ENCODE data around the gene PYDC1.

Gene PYDC1

GRCh38 chr16:31206776-31207175 lies 10.2 kb downstream of the PYDC1 start:
- H3K27ac ChIP-seq: no peak overlapping the region
- no peaks in the 10 kb centered on the region for H3K36me3 ChIP-seq
- H3K27me3 ChIP-seq: peaks cover 0 to 16% of the 10 kb centered on the region in 2 donors
- H3K9me3 ChIP-seq: no peaks in the 10 kb centered on the region
- peaks cover 0 to 14% (median 13%) of the 10 kb centered on the region in 4 donors for H3K4me1 ChIP-seq
- intact Hi-C loops (cut with DNase I; ENCODE audit: low total_unique reads): no loop called here
- no peak overlapping the region for H3K4me3 ChIP-seq
- DNase-seq: no peak
- TF ChIP-seq CTCF (IDR thresholded peaks at IDR 0.05): no peak

- Histone ChIP-seq H3K9me3 (no peaks in the 10 kb centered on the region), H3K36me3 (no peaks in the 10 kb centered on the region), H3K27me3 (peaks cover 0 to 16% of the 10 kb centered on the region in 2 donors), H3K4me1 (peaks cover 0 to 22% (median 17%) of the 10 kb centered on the region in 4 donors), H3K27ac (no peak overlapping the region), H3K4me3 (no peak overlapping the region)
- DNase-seq: no peak
- intact Hi-C loops (cut with DNase I; ENCODE audit: low total_unique reads): no loop called here
- TF ChIP-seq CTCF (IDR thresholded peaks at IDR 0.05): no peak
Observed at GRCh38 chr16:31204871-31205666, 11.9 kb downstream of the PYDC1 start.

GRCh38 chr16:31202414-31203375 lies 14.2 kb downstream of the PYDC1 start, which contains the start of gene PYCARD:
Gene PYCARD, minus strand, starts transcription at chr16:31202760. Its CDS starts 70 bp downstream, at chr16:31202690.
- Histone ChIP-seq H3K27me3 (peaks cover 0 to 10% of the 10 kb centered on the region in 2 donors), H3K36me3 (peaks cover 0 to 10% (median 0%) of the 10 kb centered on the region in 3 donors), H3K27ac (peak within 1 kb of the TSS; percentile 22 to 46), H3K4me1 (peaks cover 0 to 22% (median 17%) of the 10 kb centered on the region in 4 donors), H3K4me3 (peak within 1 kb of the TSS; percentile 57 to 70), H3K9me3 (no peaks in the 10 kb centered on the region)
- peak; percentile 57 to 77 for DNase-seq
- intact Hi-C loops (cut with DNase I; ENCODE audit: low total_unique reads): no loop called here
- TF ChIP-seq CTCF (IDR thresholded peaks at IDR 0.05): no peak

GRCh38 chr16:31201582-31202413 lies 15.1 kb downstream of the PYDC1 start:
- H3K4me3 ChIP-seq: peak overlapping the region; percentile 57 to 70
- H3K36me3 ChIP-seq: peaks cover 0 to 19% (median 1%) of the 10 kb centered on the region in 3 donors
- H3K9me3 ChIP-seq: no peaks in the 10 kb centered on the region
- TF ChIP-seq CTCF (IDR thresholded peaks at IDR 0.05): no peak
- DNase-seq: no peak
- peak overlapping the region in 1 of 2 donors; percentile 46 for H3K27ac ChIP-seq
- peaks cover 0 to 22% (median 17%) of the 10 kb centered on the region in 4 donors for H3K4me1 ChIP-seq
- intact Hi-C loops (cut with DNase I; ENCODE audit: low total_unique reads): no loop called here
- peaks cover 0 to 2% of the 10 kb centered on the region in 2 donors for H3K27me3 ChIP-seq

All from tibial artery (tissue), 4 donors.